Measurements from ENCODE around the gene CWH43. TPM values are rescaled to one million over a fixed set of nuclear protein-coding genes. Genes with fewer than 3 reads are reported as not detected.

Gene CWH43
- polyA plus RNA-seq, 4 donors: not detected

GRCh38 chr4:48963042-48963679 lies 22.9 kb upstream of the CWH43 start:
- H3K36me3 ChIP-seq (ENCODE audit: control insufficient read depth in 3 of 3, insufficient read depth in 2 of 3, low read depth in 1 of 3, low read length in 3 of 3): no peaks in the 10 kb centered on the region
- 15 to 19% (median 18%) methylated on average over 5 of the region's 5 CpGs for WGBS, 3 donors
- FAIRE-seq (peak; percentile 76), DNase-seq (peak; percentile 81 to 84)
- no peaks in the 10 kb centered on the region for H3K4me1 ChIP-seq (ENCODE audit: control insufficient read depth in 3 of 3, insufficient read depth in 2 of 3, low read depth in 1 of 3, low read length in 2 of 3)
- no peaks in the 10 kb centered on the region for H3K27me3 ChIP-seq (ENCODE audit: control insufficient read depth in 3 of 3, insufficient read depth in 3 of 3, low read length in 3 of 3)
- H3K9me3 ChIP-seq (ENCODE audit: control insufficient read depth in 2 of 2, insufficient read depth in 1 of 2, low read depth in 1 of 2, low read length in 1 of 2): no peaks in the 10 kb centered on the region
- H3K27ac ChIP-seq (ENCODE audit: low read depth in 1 of 3, low read length in 2 of 3): no peak overlapping the region
- H3K4me3 ChIP-seq (ENCODE audit: low read depth in 1 of 3, low read length in 3 of 3): no peak overlapping the region

GRCh38 chr4:48967101-48967500 lies 19.0 kb upstream of the CWH43 start:
- no peak for FAIRE-seq
- Histone ChIP-seq H3K4me1 (ENCODE audit: control insufficient read depth in 3 of 3, insufficient read depth in 2 of 3, low read depth in 1 of 3, low read length in 2 of 3) (no peaks in the 10 kb centered on the region), H3K27me3 (ENCODE audit: control insufficient read depth in 3 of 3, insufficient read depth in 3 of 3, low read length in 3 of 3) (no peaks in the 10 kb centered on the region), H3K36me3 (ENCODE audit: control insufficient read depth in 3 of 3, insufficient read depth in 2 of 3, low read depth in 1 of 3, low read length in 3 of 3) (no peaks in the 10 kb centered on the region), H3K27ac (ENCODE audit: low read depth in 1 of 3, low read length in 2 of 3) (no peak overlapping the region), H3K4me3 (ENCODE audit: low read depth in 1 of 3, low read length in 3 of 3) (no peak overlapping the region), H3K9me3 (ENCODE audit: control insufficient read depth in 2 of 2, insufficient read depth in 1 of 2, low read depth in 1 of 2, low read length in 1 of 2) (no peaks in the 10 kb centered on the region)
- DNase-seq: no peak

- Histone ChIP-seq H3K36me3 (ENCODE audit: control insufficient read depth in 3 of 3, insufficient read depth in 2 of 3, low read depth in 1 of 3, low read length in 3 of 3) (no peaks in the 10 kb centered on the region), H3K27me3 (ENCODE audit: control insufficient read depth in 3 of 3, insufficient read depth in 3 of 3, low read length in 3 of 3) (no peaks in the 10 kb centered on the region), H3K4me1 (ENCODE audit: control insufficient read depth in 3 of 3, insufficient read depth in 2 of 3, low read depth in 1 of 3, low read length in 2 of 3) (no peaks in the 10 kb centered on the region), H3K4me3 (ENCODE audit: low read depth in 1 of 3, low read length in 3 of 3) (no peak overlapping the region), H3K9me3 (ENCODE audit: control insufficient read depth in 2 of 2, insufficient read depth in 1 of 2, low read depth in 1 of 2, low read length in 1 of 2) (no peaks in the 10 kb centered on the region), H3K27ac (ENCODE audit: low read depth in 1 of 3, low read length in 2 of 3) (no peak overlapping the region)
- DNase-seq: no peak
- WGBS, 3 donors: 96 to 100% (median 97%) methylated on average over 1 of the region's 1 CpG
- no peak for FAIRE-seq
Observed at GRCh38 chr4:48967631-48968030, 18.4 kb upstream of the CWH43 start.

DNA sequence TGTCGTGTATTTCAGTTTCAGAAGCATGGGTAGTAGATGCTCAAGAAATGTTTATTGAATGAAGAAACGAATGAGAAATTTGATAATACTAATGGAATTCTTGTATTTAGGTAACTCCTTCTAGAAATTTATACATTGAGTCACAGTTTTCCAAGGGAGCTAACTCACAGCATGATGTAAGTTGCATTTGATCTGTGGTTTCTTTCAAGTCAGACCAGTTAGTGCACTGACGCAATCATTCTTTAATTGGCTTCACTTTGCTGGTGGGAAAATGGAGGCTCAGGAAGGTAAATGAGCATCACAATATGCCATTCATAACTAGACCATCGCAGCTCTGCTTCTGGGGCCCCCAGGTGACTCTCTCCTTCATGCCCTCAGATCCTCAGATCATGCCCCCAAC lies 17.3 kb upstream of the CWH43 start:
- H3K27me3 ChIP-seq (ENCODE audit: control insufficient read depth in 3 of 3, insufficient read depth in 3 of 3, low read length in 3 of 3): no peaks in the 10 kb centered on the region
- DNase-seq: no peak
- H3K27ac ChIP-seq (ENCODE audit: low read depth in 1 of 3, low read length in 2 of 3): no peak overlapping the region
- no peaks in the 10 kb centered on the region for H3K4me1 ChIP-seq (ENCODE audit: control insufficient read depth in 3 of 3, insufficient read depth in 2 of 3, low read depth in 1 of 3, low read length in 2 of 3)
- no peaks in the 10 kb centered on the region for H3K36me3 ChIP-seq (ENCODE audit: control insufficient read depth in 3 of 3, insufficient read depth in 2 of 3, low read depth in 1 of 3, low read length in 3 of 3)
- no peaks in the 10 kb centered on the region for H3K9me3 ChIP-seq (ENCODE audit: control insufficient read depth in 2 of 2, insufficient read depth in 1 of 2, low read depth in 1 of 2, low read length in 1 of 2)
- H3K4me3 ChIP-seq (ENCODE audit: low read depth in 1 of 3, low read length in 3 of 3): no peak overlapping the region
- WGBS, 3 donors: 76 to 85% (median 77%) methylated on average over 4 of the region's 4 CpGs
- FAIRE-seq: no peak

GRCh38 chr4:48970471-48970921 lies 15.6 kb upstream of the CWH43 start:
- Histone ChIP-seq H3K4me1 (ENCODE audit: control insufficient read depth in 3 of 3, insufficient read depth in 2 of 3, low read depth in 1 of 3, low read length in 2 of 3) (no peaks in the 10 kb centered on the region), H3K9me3 (ENCODE audit: control insufficient read depth in 2 of 2, insufficient read depth in 1 of 2, low read depth in 1 of 2, low read length in 1 of 2) (no peaks in the 10 kb centered on the region), H3K36me3 (ENCODE audit: control insufficient read depth in 3 of 3, insufficient read depth in 2 of 3, low read depth in 1 of 3, low read length in 3 of 3) (no peaks in the 10 kb centered on the region), H3K27ac (ENCODE audit: low read depth in 1 of 3, low read length in 2 of 3) (no peak overlapping the region), H3K4me3 (ENCODE audit: low read depth in 1 of 3, low read length in 3 of 3) (no peak overlapping the region), H3K27me3 (ENCODE audit: control insufficient read depth in 3 of 3, insufficient read depth in 3 of 3, low read length in 3 of 3) (no peaks in the 10 kb centered on the region)
- FAIRE-seq (no peak), DNase-seq (no peak)
- WGBS, 3 donors: 72 to 86% (median 81%) methylated on average over 3 of the region's 3 CpGs

- H3K4me1 ChIP-seq (ENCODE audit: control insufficient read depth in 3 of 3, insufficient read depth in 2 of 3, low read depth in 1 of 3, low read length in 2 of 3): no peaks in the 10 kb centered on the region
- no peaks in the 10 kb centered on the region for H3K36me3 ChIP-seq (ENCODE audit: control insufficient read depth in 3 of 3, insufficient read depth in 2 of 3, low read depth in 1 of 3, low read length in 3 of 3)
- H3K27ac ChIP-seq (ENCODE audit: low read depth in 1 of 3, low read length in 2 of 3): no peak overlapping the region
- 65 to 66% (median 65%) methylated on average over 2 of the region's 2 CpGs for whole genome bisulfite sequencing, 3 donors
- no peak overlapping the region for H3K4me3 ChIP-seq (ENCODE audit: low read depth in 1 of 3, low read length in 3 of 3)
- no peaks in the 10 kb centered on the region for H3K9me3 ChIP-seq (ENCODE audit: control insufficient read depth in 2 of 2, insufficient read depth in 1 of 2, low read depth in 1 of 2, low read length in 1 of 2)
- DNase-seq (no peak), FAIRE-seq (no peak)
- H3K27me3 ChIP-seq (ENCODE audit: control insufficient read depth in 3 of 3, insufficient read depth in 3 of 3, low read length in 3 of 3): peaks cover 0 to 3% (median 0%) of the 10 kb centered on the region in 3 donors
Observed at GRCh38 chr4:48974979-48975640, 11.0 kb upstream of the CWH43 start.

DNA sequence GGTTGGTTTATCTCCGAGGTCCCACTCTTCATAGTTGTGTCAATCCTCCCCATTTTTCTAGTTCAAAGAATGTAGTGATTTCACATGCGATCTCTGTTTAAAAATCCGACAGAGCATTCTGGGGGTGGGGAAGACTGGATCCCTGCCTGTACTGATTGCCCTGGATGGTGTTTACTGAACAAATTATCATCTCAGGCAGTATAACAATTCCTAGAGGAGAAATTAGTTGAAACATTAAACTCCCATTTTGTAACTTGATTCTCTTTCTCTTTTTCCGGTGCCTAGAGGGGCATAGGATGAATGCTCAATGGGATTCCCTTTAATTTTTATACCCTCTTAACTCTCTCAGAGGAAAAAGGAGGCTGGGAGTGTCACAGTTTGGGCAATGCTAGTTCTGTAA lies 10.0 kb upstream of the CWH43 start:
- 74 to 82% (median 78%) methylated on average over 4 of the region's 4 CpGs for WGBS, 3 donors
- no peak for DNase-seq
- Histone ChIP-seq H3K36me3 (ENCODE audit: control insufficient read depth in 3 of 3, insufficient read depth in 2 of 3, low read depth in 1 of 3, low read length in 3 of 3) (no peaks in the 10 kb centered on the region), H3K9me3 (ENCODE audit: control insufficient read depth in 2 of 2, insufficient read depth in 1 of 2, low read depth in 1 of 2, low read length in 1 of 2) (no peaks in the 10 kb centered on the region), H3K27ac (ENCODE audit: low read depth in 1 of 3, low read length in 2 of 3) (no peak overlapping the region), H3K4me3 (ENCODE audit: low read depth in 1 of 3, low read length in 3 of 3) (no peak overlapping the region), H3K27me3 (ENCODE audit: control insufficient read depth in 3 of 3, insufficient read depth in 3 of 3, low read length in 3 of 3) (peaks cover 0 to 3% (median 0%) of the 10 kb centered on the region in 3 donors), H3K4me1 (ENCODE audit: control insufficient read depth in 3 of 3, insufficient read depth in 2 of 3, low read depth in 1 of 3, low read length in 2 of 3) (no peaks in the 10 kb centered on the region)
- no peak for FAIRE-seq

- Histone ChIP-seq H3K4me1 (ENCODE audit: control insufficient read depth in 3 of 3, insufficient read depth in 2 of 3, low read depth in 1 of 3, low read length in 2 of 3) (no peaks in the 10 kb centered on the region), H3K9me3 (ENCODE audit: control insufficient read depth in 2 of 2, insufficient read depth in 1 of 2, low read depth in 1 of 2, low read length in 1 of 2) (no peaks in the 10 kb centered on the region), H3K27ac (ENCODE audit: low read depth in 1 of 3, low read length in 2 of 3) (no peak overlapping the region), H3K36me3 (ENCODE audit: control insufficient read depth in 3 of 3, insufficient read depth in 2 of 3, low read depth in 1 of 3, low read length in 3 of 3) (no peaks in the 10 kb centered on the region), H3K27me3 (ENCODE audit: control insufficient read depth in 3 of 3, insufficient read depth in 3 of 3, low read length in 3 of 3) (peaks cover 0 to 14% (median under 1%) of the 10 kb centered on the region in 3 donors), H3K4me3 (ENCODE audit: low read depth in 1 of 3, low read length in 3 of 3) (no peak overlapping the region)
- no peak for DNase-seq
- WGBS, 3 donors: 74 to 90% (median 79%) methylated on average over 6 of the region's 6 CpGs
- FAIRE-seq: no peak
Observed at GRCh38 chr4:48979914-48980579, 6.0 kb upstream of the CWH43 start.
